GM23248 (cell line): Measurements from ENCODE around the gene SMAD4. TPM values are rescaled to one million over a fixed set of nuclear protein-coding genes. Genes with fewer than 3 reads are reported as not detected.

Experiments
- DNase-seq: peaks from one replicate; pipeline ENCODE4 v3.0.0-alpha.2; 2015
- H2AFZ ChIP-seq: fragments of 200-600 bp; sonication (generic); 2 replicates; pipeline ENCODE4 v1.6.1; 2016; ENCODE audit warnings: antibody characterized with exemption
- H3F3A ChIP-seq: fragments of 200-600 bp; sonication (generic); 2 replicates; pipeline ENCODE4 v1.6.1; 2016; ENCODE audit warnings: mild to moderate bottlenecking, antibody characterized with exemption, mixed run types; ENCODE audit not compliant: insufficient read depth
- H3K27ac ChIP-seq: fragments of 200-600 bp; sonication (generic); 2 replicates; pipeline ENCODE4 v1.5.1; 2016; ENCODE audit warnings: mild to moderate bottlenecking
- H3K27me3 ChIP-seq: fragments of 200-600 bp; sonication (generic); replicated peaks from 2 replicates; pipeline ENCODE4 v1.6.1; 2016; ENCODE audit warnings: mild to moderate bottlenecking; ENCODE audit not compliant: insufficient read depth
- H3K36me3 ChIP-seq: fragments of 200-600 bp; sonication (generic); 2 replicates; pipeline ENCODE4 v1.6.1; 2016; ENCODE audit warnings: low read depth, mild to moderate bottlenecking
- H3K4me1 ChIP-seq: fragments of 200-600 bp; sonication (generic); 2 replicates; pipeline ENCODE4 v1.6.1; 2016; ENCODE audit warnings: mild to moderate bottlenecking; ENCODE audit not compliant: insufficient read depth
- H3K4me2 ChIP-seq: fragments of 200-600 bp; sonication (generic); one replicate; pipeline ENCODE4 v1.6.1; 2016; ENCODE audit warnings: mild to moderate bottlenecking; ENCODE audit not compliant: unreplicated experiment
- H3K4me3 ChIP-seq: fragments of 200-600 bp; sonication (generic); 2 replicates; pipeline ENCODE4 v1.5.1; 2016; ENCODE audit warnings: mild to moderate bottlenecking
- H3K79me2 ChIP-seq: fragments of 200-600 bp; sonication (generic); 2 replicates; pipeline ENCODE4 v1.6.1; 2016; ENCODE audit warnings: mild to moderate bottlenecking; ENCODE audit not compliant: insufficient read depth
- H3K9ac ChIP-seq: fragments of 200-600 bp; sonication (generic); 2 replicates; pipeline ENCODE4 v1.6.1; 2016; ENCODE audit warnings: mild to moderate bottlenecking
- H3K9me2 ChIP-seq: fragments of 200-600 bp; sonication (generic); 2 replicates; pipeline ENCODE4 v1.6.1; 2016; ENCODE audit warnings: mixed run types, mild to moderate bottlenecking, moderate library complexity; ENCODE audit not compliant: insufficient read depth
- H3K9me3 ChIP-seq: fragments of 200-600 bp; sonication (generic); one replicate; pipeline ENCODE4 v1.6.1; 2017; ENCODE audit warnings: low read depth
- H4K20me1 ChIP-seq: fragments of 200-600 bp; sonication (generic); 2 replicates; pipeline ENCODE4 v1.6.0; 2016; ENCODE audit not compliant: insufficient read depth
- EZH2 ChIP-seq: fragments of 200-600 bp; sonication (generic); IDR thresholded peaks from 2 replicates; pipeline ENCODE4 v1.6.1; 2018; ENCODE audit warnings: antibody characterized with exemption, mild to moderate bottlenecking; ENCODE audit not compliant: insufficient read depth, poor library complexity, severe bottlenecking
- EZH2phosphoT487 ChIP-seq: fragments of 200-600 bp; sonication (generic); IDR thresholded peaks from 2 replicates; pipeline ENCODE4 v1.6.1; 2018; ENCODE audit warnings: antibody characterized with exemption, moderate library complexity, mild to moderate bottlenecking, low read depth; ENCODE audit not compliant: insufficient read depth
- WGBS, 2 experiments: methylation state at CpG; one replicate each; pipeline ENCODE4 v1.1.6; 2015 to 2017; ENCODE audit warnings: low lambda C conversion rate in 2 of 2, low coverage in 1 of 2; ENCODE audit errors: missing lambda C conversion rate in 2 of 2; 5-methylcytosine and 5-hydroxymethylcytosine counted together
- in situ Hi-C: fragments of 300-500 bp; cut with MboI; formaldehyde crosslinking; loops from 2 replicates; pipeline ENCODE4 v1.15.0; 2020
- polyA plus RNA-seq: library from polyadenylated mRNA; unstranded; fragments of >200 nt; fragmentation: Nextera tagmentation; extraction: Ambion mirVana; gene quantifications from 2 replicates; pipeline ENCODE4 v1.2.1, GENCODE V29; 2016
- total RNA-seq: library from RNA; depleted of rRNA; stranded (reverse); fragments of >200 nt; shearing (Covaris generic); gene quantifications from 2 replicates; pipeline ENCODE4 v1.2.3, GENCODE V29; 2014

The SMAD4 gene
- total and polyA plus RNA-seq, 2 experiments from 2014 or later: 39.6 to 90.4 TPM

DNA sequence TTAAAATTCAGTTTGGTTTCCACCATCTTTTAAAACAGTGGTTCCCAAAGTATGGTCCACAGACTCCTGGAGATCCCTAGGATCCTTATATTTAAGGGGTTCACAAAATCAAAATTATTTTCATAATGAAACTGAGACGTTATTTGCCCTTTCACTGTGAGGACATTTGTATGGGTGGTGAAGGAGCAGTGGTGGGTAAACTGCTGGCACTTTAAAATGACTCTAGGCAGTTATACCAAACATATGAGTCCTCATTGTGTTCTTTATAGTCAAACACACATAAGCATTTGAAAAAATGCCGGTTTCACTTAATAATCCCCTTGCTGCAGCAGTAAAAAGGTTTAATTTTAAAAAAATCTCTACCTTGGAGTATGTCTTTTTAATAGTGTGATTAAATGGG, 7.2 kb downstream of the SMAD4 start:
- Histone ChIP-seq H3K9ac (no peak overlapping the region), H3K4me2 (no peak overlapping the region), H4K20me1 (peaks cover 22% of the 10 kb centered on the region; the same call in 1 of the 2 replicates), H2AFZ (no peak overlapping the region), H3K27ac (no peak overlapping the region), H3K4me3 (no peak overlapping the region), H3K27me3 (no peaks in the 10 kb centered on the region), H3F3A (peaks cover 4% of the 10 kb centered on the region; the same call in 1 of the 2 replicates), H3K9me2 (no peaks in the 10 kb centered on the region), H3K9me3 (no peaks in the 10 kb centered on the region), H3K4me1 (peaks cover 36% of the 10 kb centered on the region), H3K36me3 (no peaks in the 10 kb centered on the region), H3K79me2 (peaks cover 99% of the 10 kb centered on the region)
- TF ChIP-seq EZH2phosphoT487: no peak
- TF ChIP-seq EZH2: no peak
- DNase-seq: no peak
- in situ Hi-C loops: no loop called here
- WGBS, 2 experiments: 43 to 58% methylated on average over 2 of the region's 2 CpGs

DNA sequence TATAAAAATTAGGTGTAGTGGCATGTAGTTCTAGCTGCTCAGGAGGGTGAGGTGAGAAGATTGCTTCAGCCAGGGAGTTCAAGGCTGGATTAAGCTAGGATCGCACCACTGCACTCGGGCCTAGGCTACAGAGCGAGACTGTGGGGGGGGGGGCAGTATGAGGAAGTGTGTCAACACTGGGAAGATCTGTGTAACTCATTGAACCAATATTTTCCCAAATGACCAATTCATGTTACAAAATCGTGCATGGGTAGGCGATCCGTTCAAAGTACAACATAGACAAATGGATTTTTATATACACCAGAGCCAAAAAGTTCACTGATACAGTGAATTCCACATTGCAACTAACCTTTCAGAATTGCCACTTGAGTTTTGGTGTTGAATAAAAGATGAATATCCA, 8.1 kb downstream of the SMAD4 start:
- 86 to 88% methylated on average over 6 of the region's 6 CpGs for WGBS, 2 experiments
- Histone ChIP-seq H3K9ac (no peak overlapping the region), H3K36me3 (no peaks in the 10 kb centered on the region), H3F3A (peaks cover 4% of the 10 kb centered on the region; the same call in 1 of the 2 replicates), H3K4me1 (peaks cover 27% of the 10 kb centered on the region), H3K9me3 (no peaks in the 10 kb centered on the region), H3K4me3 (no peak overlapping the region), H3K27ac (no peak overlapping the region), H3K4me2 (no peak overlapping the region), H3K9me2 (no peaks in the 10 kb centered on the region), H3K27me3 (no peaks in the 10 kb centered on the region), H2AFZ (no peak overlapping the region), H3K79me2 (peaks cover 99% of the 10 kb centered on the region), H4K20me1 (peaks cover 22% of the 10 kb centered on the region; the same call in 1 of the 2 replicates)
- in situ Hi-C loops: no loop called here
- no peak for DNase-seq
- TF ChIP-seq EZH2phosphoT487 (no peak), EZH2 (no peak)

DNA sequence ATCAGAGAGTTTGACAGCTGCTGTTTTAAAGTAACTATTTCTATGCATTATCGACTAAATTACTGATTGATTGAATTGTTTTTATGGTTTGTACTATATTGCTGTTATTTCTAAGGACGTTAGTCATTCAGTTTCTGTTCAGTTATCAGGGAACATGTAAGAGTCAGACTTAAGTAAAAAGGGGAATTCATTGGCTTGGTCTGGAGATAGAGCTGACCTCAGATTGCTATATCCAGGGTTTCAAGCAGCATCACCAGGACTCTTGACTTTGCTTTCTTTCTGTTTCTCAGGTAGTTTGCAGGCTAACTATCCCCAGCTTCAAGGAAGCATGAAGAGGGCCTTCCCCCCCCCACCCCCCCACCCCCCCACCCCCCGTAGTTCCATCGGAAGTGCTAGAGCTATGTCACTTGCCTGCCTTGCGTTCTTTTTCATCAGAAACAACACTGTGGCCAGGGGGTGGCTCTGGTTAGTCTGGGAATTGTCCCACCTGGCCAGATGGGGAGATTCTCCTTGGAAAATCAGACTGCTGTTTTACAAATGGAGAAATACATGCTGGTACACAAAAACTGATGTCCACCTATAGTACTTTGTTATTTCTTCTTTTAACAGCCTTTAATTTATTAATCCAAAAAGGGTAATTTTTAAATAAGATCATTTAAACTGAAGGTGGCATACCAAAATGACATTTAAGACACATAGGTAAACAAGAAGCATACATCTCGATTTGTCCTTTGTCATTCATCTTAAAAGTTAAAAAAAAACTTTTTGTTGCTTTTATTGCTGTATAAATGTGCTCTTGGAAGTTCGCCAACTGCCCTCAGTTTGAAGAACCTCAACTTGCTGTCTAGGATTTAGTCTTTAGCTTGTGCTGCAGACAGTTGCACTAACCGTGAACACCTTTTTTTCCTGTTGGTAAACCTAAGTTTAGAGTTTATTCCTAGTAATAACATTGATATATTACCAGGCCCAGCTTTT, 9.4 kb downstream of the SMAD4 start:
- Histone ChIP-seq H2AFZ (no peak overlapping the region), H4K20me1 (peaks cover 15% of the 10 kb centered on the region; the same call in 1 of the 2 replicates), H3K9me2 (no peaks in the 10 kb centered on the region), H3K4me3 (no peak overlapping the region), H3F3A (peaks cover 4% of the 10 kb centered on the region; the same call in 1 of the 2 replicates), H3K4me1 (peaks cover 26% of the 10 kb centered on the region), H3K79me2 (peaks cover 99% of the 10 kb centered on the region), H3K27me3 (no peaks in the 10 kb centered on the region), H3K9me3 (no peaks in the 10 kb centered on the region), H3K27ac (no peak overlapping the region), H3K36me3 (no peaks in the 10 kb centered on the region), H3K4me2 (no peak overlapping the region), H3K9ac (no peak overlapping the region)
- WGBS, 2 experiments: 47 to 56% methylated on average over 8 of the region's 8 CpGs
- TF ChIP-seq EZH2 (no peak), EZH2phosphoT487 (no peak)
- in situ Hi-C loops: no loop called here
- DNase-seq: peak; percentile 43

DNA sequence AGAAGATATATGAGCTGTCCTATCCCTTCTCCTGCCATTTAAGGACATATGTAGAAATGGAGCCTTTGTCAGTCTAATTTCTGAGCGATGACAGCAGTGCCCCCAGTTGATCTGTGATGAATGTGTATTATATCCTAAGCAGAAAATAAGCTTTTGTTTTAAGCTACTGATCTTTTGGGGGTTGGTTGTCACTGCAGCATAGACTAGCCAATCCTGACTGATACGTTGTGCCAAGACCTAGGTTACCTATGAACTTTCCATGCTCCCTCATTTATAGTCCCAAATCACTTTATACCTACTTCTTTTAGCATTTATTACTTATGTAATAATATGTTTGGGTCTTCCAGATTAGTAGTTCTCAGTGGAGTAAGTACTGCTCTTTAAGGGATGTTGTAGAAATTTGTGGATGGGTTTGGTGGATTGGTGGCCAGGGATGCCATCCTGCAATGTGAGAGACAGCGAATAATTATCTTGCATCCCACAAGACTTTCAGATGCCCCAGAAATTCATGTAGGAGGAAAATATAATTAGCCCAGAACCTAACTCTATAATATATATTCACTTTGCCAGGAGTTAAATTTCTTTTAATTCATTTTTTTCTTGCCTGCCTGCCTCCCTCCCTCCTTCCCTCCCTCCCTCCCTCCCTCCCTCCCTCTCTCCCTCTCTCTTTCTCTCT, 11.8 kb downstream of the SMAD4 start:
- Histone ChIP-seq H3K27me3 (no peaks in the 10 kb centered on the region), H3K4me2 (no peak overlapping the region), H3K9me2 (no peaks in the 10 kb centered on the region), H3K4me3 (no peak overlapping the region), H3K27ac (no peak overlapping the region), H3K79me2 (peaks cover 99% of the 10 kb centered on the region), H3K9me3 (no peaks in the 10 kb centered on the region), H3K4me1 (peaks cover 29% of the 10 kb centered on the region), H3K36me3 (peaks cover under 1% of the 10 kb centered on the region; the same call in 1 of the 2 replicates), H4K20me1 (peaks cover 32% of the 10 kb centered on the region), H3K9ac (no peak overlapping the region), H2AFZ (no peak overlapping the region), H3F3A (peaks cover 4% of the 10 kb centered on the region)
- no peak for DNase-seq
- TF ChIP-seq EZH2phosphoT487 (no peak), EZH2 (no peak)
- in situ Hi-C loops: no loop called here
- 91 to 98% methylated on average over 3 of the region's 3 CpGs for WGBS, 2 experiments
